ENCODE data around the gene TBX10. TPM values are rescaled to one million over a fixed set of nuclear protein-coding genes. Genes with fewer than 3 reads are reported as not detected.
A peak's percentile ranks its signal among the peaks of the same experiment; 100 is the strongest.
"Not testable (repeated sequence)": the region's sequence is repeated elsewhere in the genome, so short reads cannot be mapped to it uniquely, and the experiment has no call there.

TBX10 gene
- total and polyA plus RNA-seq, 12 donors = not detected

DNA sequence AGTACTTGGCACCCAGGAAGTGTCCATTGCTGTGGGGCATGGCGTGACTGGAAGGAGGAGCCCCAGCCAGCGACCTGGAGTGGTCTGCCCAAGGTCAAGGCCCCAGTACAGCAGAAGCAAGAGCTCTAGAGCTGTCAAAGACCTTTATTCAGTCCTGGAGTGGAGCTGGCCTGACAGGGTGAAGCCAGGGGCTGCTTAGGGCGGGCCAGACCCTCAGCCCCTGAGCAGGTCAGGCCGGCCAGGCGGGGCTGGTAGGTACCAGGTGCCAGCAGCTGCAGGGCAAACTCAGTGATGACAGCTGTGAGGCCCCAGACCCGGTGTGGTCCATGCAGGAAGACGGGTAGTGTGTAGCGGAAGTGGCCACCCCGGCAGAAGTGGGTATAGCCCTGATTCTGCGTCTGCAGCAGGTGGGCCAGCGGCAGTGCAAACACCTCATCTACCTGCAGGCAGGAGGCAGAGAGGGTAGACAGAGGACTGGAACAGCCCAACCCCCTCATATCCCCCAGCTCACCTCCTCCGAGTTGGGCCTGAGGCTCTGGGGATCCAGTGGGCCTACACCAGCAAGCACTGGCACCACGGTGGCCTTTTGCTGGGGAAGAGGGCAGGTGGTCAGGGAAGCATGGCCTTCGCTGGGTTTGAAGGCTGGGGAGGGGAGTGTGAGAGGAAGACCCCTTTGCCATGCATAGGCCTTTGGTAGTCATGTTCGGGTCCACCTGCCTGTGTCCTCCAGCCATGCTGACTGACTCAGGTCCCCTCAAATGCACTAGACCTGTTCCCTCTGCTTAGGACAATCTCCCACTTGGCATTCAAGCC, 11.5 kb downstream of the TBX10 start:
- intact Hi-C loops (cut with DNase I) = loop anchor here in 1 of 2 donors (5.0 kb wide), 1 partner anchor 84 kb away; no protein-coding TSS in a partner anchor
- Histone ChIP-seq H3K27me3 (no peaks in the 10 kb centered on the region), H3K9me3 (replicated peaks in 1 of 3) (no peaks in the 10 kb centered on the region), H3K4me1 (replicated peaks in 1 of 2) (peaks cover 0 to 14% of the 10 kb centered on the region in 2 donors), H3K4me3 (no peak overlapping the region), H3K27ac (no peak overlapping the region), H3K36me3 (replicated peaks in 1 of 2) (no peaks in the 10 kb centered on the region)
- DNase-seq = no peak
- 85 to 90% (median 87%) methylated on average over 3 to 15 of the region's 15 CpGs for WGBS, 4 donors
- no peak for TF ChIP-seq POLR2A (IDR thresholded peaks at IDR 0.05)
- TF ChIP-seq, protein P1, sequence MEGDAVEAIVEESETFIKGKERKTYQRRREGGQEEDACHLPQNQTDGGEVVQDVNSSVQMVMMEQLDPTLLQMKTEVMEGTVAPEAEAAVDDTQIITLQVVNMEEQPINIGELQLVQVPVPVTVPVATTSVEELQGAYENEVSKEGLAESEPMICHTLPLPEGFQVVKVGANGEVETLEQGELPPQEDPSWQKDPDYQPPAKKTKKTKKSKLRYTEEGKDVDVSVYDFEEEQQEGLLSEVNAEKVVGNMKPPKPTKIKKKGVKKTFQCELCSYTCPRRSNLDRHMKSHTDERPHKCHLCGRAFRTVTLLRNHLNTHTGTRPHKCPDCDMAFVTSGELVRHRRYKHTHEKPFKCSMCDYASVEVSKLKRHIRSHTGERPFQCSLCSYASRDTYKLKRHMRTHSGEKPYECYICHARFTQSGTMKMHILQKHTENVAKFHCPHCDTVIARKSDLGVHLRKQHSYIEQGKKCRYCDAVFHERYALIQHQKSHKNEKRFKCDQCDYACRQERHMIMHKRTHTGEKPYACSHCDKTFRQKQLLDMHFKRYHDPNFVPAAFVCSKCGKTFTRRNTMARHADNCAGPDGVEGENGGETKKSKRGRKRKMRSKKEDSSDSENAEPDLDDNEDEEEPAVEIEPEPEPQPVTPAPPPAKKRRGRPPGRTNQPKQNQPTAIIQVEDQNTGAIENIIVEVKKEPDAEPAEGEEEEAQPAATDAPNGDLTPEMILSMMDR (IDR thresholded peaks at IDR 0.05) = no peak

DNA sequence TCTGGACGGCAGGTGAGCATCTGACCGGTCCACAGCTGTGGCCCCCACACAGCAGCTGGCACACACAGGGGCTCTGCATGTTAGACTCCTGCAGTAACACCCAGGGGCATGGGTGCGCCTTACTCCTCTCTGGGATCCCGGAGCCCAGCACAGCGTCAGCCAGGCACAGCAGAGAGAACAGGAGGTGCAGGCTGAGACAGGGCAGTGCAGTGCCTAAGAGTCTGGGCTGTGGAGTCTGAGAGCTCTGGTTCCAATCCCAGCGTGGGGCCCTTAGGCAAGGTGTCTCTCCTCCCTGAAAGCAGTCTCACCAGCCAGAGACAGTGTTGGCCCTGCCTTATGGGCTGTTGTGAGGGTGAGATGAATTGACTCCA, 12.1 kb downstream of the TBX10 start:
- peaks cover 0 to 14% of the 10 kb centered on the region in 2 donors for H3K4me1 ChIP-seq (replicated peaks in 1 of 2)
- H3K27ac ChIP-seq = no peak overlapping the region
- 78 to 92% (median 91%) methylated on average over 1 to 6 of the region's 6 CpGs for WGBS, 4 donors
- no peaks in the 10 kb centered on the region for H3K27me3 ChIP-seq
- intact Hi-C loops (cut with DNase I) = loop anchor here in 1 of 2 donors (5.0 kb wide), 1 partner anchor 85 kb away; no protein-coding TSS in a partner anchor
- TF ChIP-seq, protein P1 (IDR thresholded peaks at IDR 0.05) = no peak
- no peak for TF ChIP-seq POLR2A (IDR thresholded peaks at IDR 0.05)
- no peaks in the 10 kb centered on the region for H3K36me3 ChIP-seq (replicated peaks in 1 of 2)
- peak in 1 of 7 donors; percentile 12 for DNase-seq
- no peaks in the 10 kb centered on the region for H3K9me3 ChIP-seq (replicated peaks in 1 of 3)
- H3K4me3 ChIP-seq = no peak overlapping the region

DNA sequence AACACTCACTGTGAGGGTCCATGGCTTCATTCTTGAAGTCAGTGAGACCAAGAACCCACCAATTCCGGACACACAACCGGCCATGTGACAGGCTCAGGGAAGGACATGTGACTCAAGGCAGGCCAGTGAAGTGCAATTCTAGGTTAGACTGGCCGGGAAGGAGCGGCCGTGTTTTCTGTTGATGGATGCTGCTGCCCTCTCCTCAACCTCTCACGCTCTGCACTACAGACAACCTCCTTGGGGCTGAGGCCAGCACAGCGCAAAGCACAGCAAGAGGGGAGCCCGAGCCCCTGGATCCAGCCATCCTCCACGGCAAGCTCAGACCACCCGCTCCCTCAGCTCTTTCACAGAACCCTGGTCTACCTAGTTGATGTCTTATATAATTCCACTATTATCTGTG, 12.6 kb downstream of the TBX10 start:
- H3K4me1 ChIP-seq (replicated peaks in 1 of 2) = peaks cover 0 to 14% of the 10 kb centered on the region in 2 donors
- no peak overlapping the region for H3K27ac ChIP-seq
- H3K4me3 ChIP-seq = no peak overlapping the region
- no peaks in the 10 kb centered on the region for H3K27me3 ChIP-seq
- intact Hi-C loops (cut with DNase I) = loop anchor here in 1 of 2 donors (5.0 kb wide), 1 partner anchor 85 kb away; no protein-coding TSS in a partner anchor
- no peaks in the 10 kb centered on the region for H3K9me3 ChIP-seq (replicated peaks in 1 of 3)
- 85 to 98% (median 91%) methylated on average over 4 to 10 of the region's 10 CpGs for WGBS, 4 donors
- DNase-seq = peak in 1 of 7 donors; percentile 9
- TF ChIP-seq POLR2A (IDR thresholded peaks at IDR 0.05) = no peak
- TF ChIP-seq, protein P1 (IDR thresholded peaks at IDR 0.05) = no peak
- H3K36me3 ChIP-seq (replicated peaks in 1 of 2) = no peaks in the 10 kb centered on the region

DNA sequence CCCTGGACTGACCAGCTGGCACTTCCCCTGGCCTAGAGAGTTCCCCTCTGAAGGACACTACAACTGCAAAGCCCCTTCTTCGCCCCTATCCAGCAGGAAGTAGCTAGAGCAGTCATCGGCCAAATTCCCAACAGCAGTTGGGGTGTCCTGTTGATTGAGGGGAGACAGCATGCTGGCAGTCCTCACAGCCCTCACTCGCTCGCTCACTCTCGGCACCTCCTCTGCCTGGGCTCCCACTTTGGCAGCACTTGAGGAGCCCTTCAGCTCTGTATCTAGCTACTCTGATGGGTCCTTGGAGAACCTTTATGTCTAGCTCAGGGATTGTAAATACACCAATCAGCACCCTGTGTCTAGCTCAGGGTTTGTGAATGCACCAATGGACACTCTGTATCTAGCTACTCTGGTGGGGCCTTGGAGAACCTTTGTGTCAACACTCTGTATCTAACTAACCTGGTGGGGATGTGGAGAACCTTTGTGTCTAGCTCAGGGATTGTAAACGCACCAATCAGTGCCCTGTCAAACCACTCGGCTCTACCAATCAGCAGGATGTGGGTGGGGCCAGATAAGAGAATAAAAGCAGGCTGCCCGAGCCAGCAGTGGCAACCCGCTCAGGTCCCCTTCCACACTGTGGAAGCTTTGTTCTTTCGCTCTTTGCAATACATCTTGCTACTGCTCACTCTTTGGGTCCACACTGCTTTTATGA, 13.3 kb downstream of the TBX10 start:
- H3K27me3 ChIP-seq; H3K9me3 ChIP-seq (replicated peaks in 1 of 3); H3K36me3 ChIP-seq (replicated peaks in 1 of 2); H3K4me3 ChIP-seq; H3K27ac ChIP-seq: not testable (repeated sequence)
- WGBS, 4 donors = 86 to 99% (median 92%) methylated on average over 9 to 10 of the region's 10 CpGs
- DNase-seq = peak in 1 of 7 donors; percentile 12
- H3K4me1 ChIP-seq (replicated peaks in 1 of 2) = peaks cover 0 to 14% of the 10 kb centered on the region in 2 donors
- intact Hi-C loops (cut with DNase I) = loop anchor here in 1 of 2 donors (5.0 kb wide), 1 partner anchor 86 kb away; no protein-coding TSS in a partner anchor

DNA sequence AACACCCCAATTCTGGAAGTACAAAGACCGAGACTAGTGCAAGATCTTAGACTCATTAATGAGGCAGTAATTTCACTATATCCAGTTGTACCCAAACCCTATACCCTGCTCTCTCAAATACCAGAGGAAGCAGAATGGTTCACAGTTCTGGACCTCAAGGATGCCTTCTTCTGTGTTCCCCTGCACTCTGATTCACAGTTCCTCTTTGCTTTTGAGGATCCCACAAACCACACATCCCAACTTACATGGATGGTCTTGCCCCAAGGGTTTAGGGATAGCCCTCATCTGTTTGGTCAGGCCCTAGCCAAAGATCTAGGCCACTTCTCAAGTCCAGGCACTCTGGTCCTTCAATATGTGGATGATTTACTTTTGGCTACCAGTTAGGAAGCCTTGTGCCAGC, 15.8 kb downstream of the TBX10 start:
- H3K4me1 ChIP-seq (replicated peaks in 1 of 2); H3K4me3 ChIP-seq; H3K36me3 ChIP-seq (replicated peaks in 1 of 2); H3K27me3 ChIP-seq; H3K27ac ChIP-seq; H3K9me3 ChIP-seq (replicated peaks in 1 of 3); intact Hi-C loops (cut with DNase I): not testable (repeated sequence)
- WGBS, 4 donors = 86 to 100% (median 98%) methylated on average over 1 of the region's 1 CpG
- peak in 1 of 7 donors; percentile 10 for DNase-seq

DNA sequence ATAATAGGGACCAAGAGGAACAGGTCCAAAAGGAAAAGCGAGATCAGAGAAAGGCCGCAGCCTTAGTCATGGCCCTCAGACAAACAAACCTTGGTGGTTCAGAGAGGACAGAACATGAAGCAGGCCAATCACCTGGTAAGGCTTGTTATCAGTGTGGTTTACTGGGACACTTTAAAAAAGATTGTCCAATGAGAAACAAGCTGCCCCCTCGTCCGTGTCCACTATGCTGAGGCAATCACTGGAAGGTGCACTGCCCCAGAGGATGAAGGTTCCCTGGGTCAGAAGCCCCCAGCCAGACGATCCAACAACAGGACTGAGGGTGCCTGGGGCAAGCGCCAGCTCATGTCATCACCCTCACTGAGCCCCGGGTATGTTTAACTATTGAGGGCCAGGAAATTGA, 16.7 kb downstream of the TBX10 start:
- DNase-seq; H3K36me3 ChIP-seq (replicated peaks in 1 of 2); H3K4me1 ChIP-seq (replicated peaks in 1 of 2); H3K27ac ChIP-seq; intact Hi-C loops (cut with DNase I); H3K4me3 ChIP-seq; H3K9me3 ChIP-seq (replicated peaks in 1 of 3); H3K27me3 ChIP-seq: not testable (repeated sequence)
- 65 to 76% (median 71%) methylated on average over 6 to 7 of the region's 7 CpGs for WGBS, 4 donors

DNA sequence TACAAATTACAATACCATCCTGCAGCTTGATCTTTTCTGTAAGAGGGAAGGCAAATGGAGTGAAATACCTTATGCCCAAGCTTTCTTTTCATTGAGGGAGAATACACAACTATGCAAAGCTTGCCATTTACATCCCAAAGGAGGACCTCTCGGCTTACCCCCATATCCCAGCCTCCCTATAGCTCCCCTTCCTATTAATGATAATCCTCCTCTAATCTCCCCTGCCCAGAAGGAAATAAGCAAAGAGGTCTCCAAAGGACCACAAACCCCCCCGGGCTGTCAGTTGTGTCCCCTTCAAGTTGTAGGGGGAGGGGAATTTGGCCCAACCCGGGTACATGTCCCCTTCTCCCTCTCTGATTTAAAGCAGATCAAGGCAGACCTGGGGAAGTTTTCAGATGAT, 17.6 kb downstream of the TBX10 start:
- H3K36me3 ChIP-seq (replicated peaks in 1 of 2); H3K4me3 ChIP-seq; H3K27me3 ChIP-seq; H3K9me3 ChIP-seq (replicated peaks in 1 of 3); H3K27ac ChIP-seq; intact Hi-C loops (cut with DNase I); H3K4me1 ChIP-seq (replicated peaks in 1 of 2); DNase-seq: not testable (repeated sequence)
- WGBS, 4 donors = 43 to 68% (median 59%) methylated on average over 3 of the region's 3 CpGs

DNA sequence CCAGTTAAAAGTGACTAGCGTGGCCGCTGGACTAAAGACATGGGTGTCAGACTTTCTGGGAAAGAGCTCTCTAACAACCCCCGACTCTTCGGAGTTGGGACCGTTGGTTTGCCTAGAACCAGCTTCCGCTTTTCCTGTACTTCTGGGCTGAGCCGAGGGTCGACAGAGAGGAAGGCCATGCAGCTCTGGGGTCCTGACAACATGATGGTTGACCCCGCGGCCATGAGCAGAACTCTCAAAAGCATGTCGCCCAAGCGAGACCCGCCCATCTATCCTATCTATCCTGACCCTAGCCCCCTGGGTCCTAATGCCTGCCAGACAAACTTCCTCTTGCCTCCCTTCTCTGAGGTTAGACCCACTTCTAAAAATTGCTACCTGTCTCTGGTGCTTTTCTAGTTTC, 18.9 kb downstream of the TBX10 start:
- H3K9me3 ChIP-seq (replicated peaks in 1 of 3); H3K4me3 ChIP-seq; H3K36me3 ChIP-seq (replicated peaks in 1 of 2); H3K4me1 ChIP-seq (replicated peaks in 1 of 2); H3K27me3 ChIP-seq; intact Hi-C loops (cut with DNase I); H3K27ac ChIP-seq; DNase-seq: not testable (repeated sequence)
- 86 to 92% (median 88%) methylated on average over 12 to 13 of the region's 13 CpGs for WGBS, 4 donors
